NB4 (cell line): ENCODE measurements around the gene RBM15B.

ENCODE experiments used
- MYC ChIP-seq: IDR thresholded peaks from 2 replicates; pipeline ENCODE4 v1.6.1; 2011; ENCODE audit warnings: low read depth, low read length
- POLR2A ChIP-seq: IDR thresholded peaks from 2 replicates; pipeline ENCODE4 v1.6.1; 2011; ENCODE audit warnings: mild to moderate bottlenecking; ENCODE audit not compliant: insufficient read length; ENCODE audit errors: extremely low read depth
- TF ChIP-seq, protein P1 (sequence below): IDR thresholded peaks from one replicate; pipeline ENCODE4 v1.5.1; 2012; ENCODE audit warnings: low read depth, low read length
- TF ChIP-seq, protein P2 (sequence below): IDR thresholded peaks from 2 replicates; pipeline ENCODE4 v1.6.1; 2011; ENCODE audit warnings: low read depth, low read length

DNA sequence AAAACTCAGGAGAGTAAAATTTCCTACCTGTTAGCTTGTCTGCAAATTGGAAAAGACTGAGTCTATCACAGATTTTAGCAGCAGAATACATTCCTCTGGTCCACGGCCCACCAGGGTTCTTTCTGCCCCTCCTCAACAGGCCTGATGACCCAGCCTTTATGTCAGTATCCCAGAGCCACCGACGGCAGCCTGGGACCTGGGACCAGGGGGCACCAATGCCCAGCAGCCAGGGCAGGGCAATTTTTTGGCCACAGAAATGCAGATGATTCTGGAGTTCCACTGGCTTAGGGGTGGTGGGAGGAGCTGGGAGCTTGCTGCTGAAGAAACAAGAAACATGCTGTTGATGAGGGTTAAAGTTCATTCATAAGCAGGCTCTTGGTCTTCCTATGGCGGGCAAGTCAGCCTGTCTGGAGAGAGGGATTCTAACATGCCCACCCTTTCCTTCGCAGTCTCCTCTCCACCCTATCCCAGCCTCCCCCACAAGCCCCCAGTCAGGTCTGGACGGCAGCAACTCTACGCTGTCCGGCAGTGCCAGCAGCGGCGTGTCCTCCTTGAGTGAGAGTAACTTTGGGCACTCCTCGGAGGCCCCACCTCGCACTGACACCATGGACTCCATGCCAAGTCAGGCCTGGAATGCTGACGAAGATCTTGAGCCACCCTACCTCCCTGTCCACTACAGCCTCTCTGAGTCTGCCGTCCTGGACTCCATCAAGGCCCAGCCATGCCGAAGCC is 10.3 kb upstream of the RBM15B start:
- TF ChIP-seq, protein P1, sequence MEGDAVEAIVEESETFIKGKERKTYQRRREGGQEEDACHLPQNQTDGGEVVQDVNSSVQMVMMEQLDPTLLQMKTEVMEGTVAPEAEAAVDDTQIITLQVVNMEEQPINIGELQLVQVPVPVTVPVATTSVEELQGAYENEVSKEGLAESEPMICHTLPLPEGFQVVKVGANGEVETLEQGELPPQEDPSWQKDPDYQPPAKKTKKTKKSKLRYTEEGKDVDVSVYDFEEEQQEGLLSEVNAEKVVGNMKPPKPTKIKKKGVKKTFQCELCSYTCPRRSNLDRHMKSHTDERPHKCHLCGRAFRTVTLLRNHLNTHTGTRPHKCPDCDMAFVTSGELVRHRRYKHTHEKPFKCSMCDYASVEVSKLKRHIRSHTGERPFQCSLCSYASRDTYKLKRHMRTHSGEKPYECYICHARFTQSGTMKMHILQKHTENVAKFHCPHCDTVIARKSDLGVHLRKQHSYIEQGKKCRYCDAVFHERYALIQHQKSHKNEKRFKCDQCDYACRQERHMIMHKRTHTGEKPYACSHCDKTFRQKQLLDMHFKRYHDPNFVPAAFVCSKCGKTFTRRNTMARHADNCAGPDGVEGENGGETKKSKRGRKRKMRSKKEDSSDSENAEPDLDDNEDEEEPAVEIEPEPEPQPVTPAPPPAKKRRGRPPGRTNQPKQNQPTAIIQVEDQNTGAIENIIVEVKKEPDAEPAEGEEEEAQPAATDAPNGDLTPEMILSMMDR, result no peak
- TF ChIP-seq POLR2A, result no peak
- TF ChIP-seq, protein P2, sequence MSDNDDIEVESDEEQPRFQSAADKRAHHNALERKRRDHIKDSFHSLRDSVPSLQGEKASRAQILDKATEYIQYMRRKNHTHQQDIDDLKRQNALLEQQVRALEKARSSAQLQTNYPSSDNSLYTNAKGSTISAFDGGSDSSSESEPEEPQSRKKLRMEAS, result no peak
- TF ChIP-seq MYC, result no peak
